ENCODE measurements around the gene IMP3. TPM values are rescaled to one million over a fixed set of nuclear protein-coding genes. Genes with fewer than 3 reads are reported as not detected.

IMP3 gene
- total and polyA plus RNA-seq, 9 of the 15 experiments (the other 6 are each of a cell fraction or from before 2014, with no cell fraction given): 14.5 to 160 (median 74.4) TPM

- TF ChIP-seq BRD4 (IDR thresholded peaks at IDR 0.05) (no peak), CBX3 (IDR thresholded peaks at IDR 0.05; ENCODE audit: borderline replicate concordance in 1 of 2, low read length in 2 of 2) (no peak), MYC (IDR thresholded peaks at IDR 0.05; ENCODE audit: low read depth, low read length) (0 out of 2 replicates have a peak, but pooled peaks have one; percentile 22), MYC (CRISPR knock-in tag; IDR thresholded peaks at IDR 0.05; ENCODE audit: borderline replicate concordance, low read depth) (no peak), U2AF1 (optimal IDR thresholded peaks at IDR 0.05; ENCODE audit: low read depth, low read length) (no peak), TEAD1 (CRISPR knock-in tag; IDR thresholded peaks at IDR 0.05) (0 out of 4 replicates have a peak, but pooled peaks of 1 of the 2 experiments have one; percentile 17), ATF7 (IDR thresholded peaks at IDR 0.05) (0 out of 2 replicates have a peak, but pooled peaks have one; percentile 12), SP2 (IDR thresholded peaks at IDR 0.05; ENCODE audit: extremely low read depth, low read depth, low read length, poor library complexity, severe bottlenecking) (no peak), SAFB2 (IDR thresholded peaks at IDR 0.05; ENCODE audit: borderline replicate concordance, low read depth, low read length, severe bottlenecking) (no peak), ATF1 (CRISPR knock-in tag; IDR thresholded peaks at IDR 0.05) (no peak), ATF1 (tag; IDR thresholded peaks at IDR 0.05) (no peak), NFRKB (IDR thresholded peaks at IDR 0.05; ENCODE audit: low read depth) (0 out of 2 replicates have a peak, but pooled peaks have one; percentile 14), ZZZ3 (IDR thresholded peaks at IDR 0.05) (no peak), POLR2G (IDR thresholded peaks at IDR 0.05; ENCODE audit: low read depth, low read length) (no peak), HES1 (IDR thresholded peaks at IDR 0.05; ENCODE audit: low read depth) (no peak), ZFX (CRISPR knock-in tag; IDR thresholded peaks at IDR 0.05) (0 out of 2 replicates have a peak, but pooled peaks have one; percentile 32), ZNF77 (CRISPR knock-in tag; IDR thresholded peaks at IDR 0.05) (no peak), ZNF165 (CRISPR knock-in tag; IDR thresholded peaks at IDR 0.05; ENCODE audit: borderline replicate concordance) (no peak), ZNF518B (CRISPR knock-in tag; IDR thresholded peaks at IDR 0.05) (0 out of 2 replicates have a peak, but pooled peaks have one; percentile 52), ZNF12 (CRISPR knock-in tag; IDR thresholded peaks at IDR 0.05) (0 out of 2 replicates have a peak, but pooled peaks have one; percentile 40), PHTF2 (CRISPR knock-in tag; IDR thresholded peaks at IDR 0.05) (no peak), TAF7 (tag; IDR thresholded peaks at IDR 0.05) (peak; percentile 40), FOSL1 (tag; conservative IDR thresholded peaks at IDR 0.05) (peak; percentile 46), TBL1XR1 (IDR thresholded peaks at IDR 0.05; ENCODE audit: low read length in 2 of 2) (no peak), RAD21 (CRISPR knock-in tag; conservative IDR thresholded peaks at IDR 0.05 in 1 of 2, IDR thresholded peaks at IDR 0.05 in 1 of 2) (peak; percentile 63 to 77)
Observed at GRCh38 chr15:75640483-75641178, 607 bp upstream of the IMP3 start (continued).
